Ureter (tissue), 1 donor: ENCODE results near the gene EPM2AIP1. TPM values are rescaled to one million over a fixed set of nuclear protein-coding genes. Genes with fewer than 3 reads are reported as not detected.
"Not testable (repeated sequence)": the region's sequence is repeated elsewhere in the genome, so short reads cannot be mapped to it uniquely, and the experiment has no call there.

Experiments used
- DNase-seq: peaks from one replicate; pipeline ENCODE4 v3.0.0-alpha.2; 2020; ENCODE audit warnings: low spot score
- total RNA-seq: library from RNA; stranded (reverse); gene quantifications from one replicate; pipeline ENCODE4 v1.2.4, GENCODE V29; 2023
- donor health status: DM: yes; HTN: yes; CAD: no.

EPM2AIP1 gene
- total RNA-seq: 35.4 TPM

DNA sequence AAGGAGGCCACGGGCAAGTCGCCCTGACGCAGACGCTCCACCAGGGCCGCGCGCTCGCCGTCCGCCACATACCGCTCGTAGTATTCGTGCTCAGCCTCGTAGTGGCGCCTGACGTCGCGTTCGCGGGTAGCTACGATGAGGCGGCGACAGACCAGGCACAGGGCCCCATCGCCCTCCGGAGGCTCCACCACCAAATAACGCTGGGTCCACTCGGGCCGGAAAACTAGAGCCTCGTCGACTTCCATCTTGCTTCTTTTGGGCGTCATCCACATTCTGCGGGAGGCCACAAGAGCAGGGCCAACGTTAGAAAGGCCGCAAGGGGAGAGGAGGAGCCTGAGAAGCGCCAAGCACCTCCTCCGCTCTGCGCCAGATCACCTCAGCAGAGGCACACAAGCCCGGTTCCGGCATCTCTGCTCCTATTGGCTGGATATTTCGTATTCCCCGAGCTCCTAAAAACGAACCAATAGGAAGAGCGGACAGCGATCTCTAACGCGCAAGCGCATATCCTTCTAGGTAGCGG lies at the start of gene EPM2AIP1:
Gene EPM2AIP1 (minus strand): TSS at position 326 of the 520 bp plus-strand sequence. CDS start 54 bp downstream, at position 272.
- DNase-seq: no peak

DNA sequence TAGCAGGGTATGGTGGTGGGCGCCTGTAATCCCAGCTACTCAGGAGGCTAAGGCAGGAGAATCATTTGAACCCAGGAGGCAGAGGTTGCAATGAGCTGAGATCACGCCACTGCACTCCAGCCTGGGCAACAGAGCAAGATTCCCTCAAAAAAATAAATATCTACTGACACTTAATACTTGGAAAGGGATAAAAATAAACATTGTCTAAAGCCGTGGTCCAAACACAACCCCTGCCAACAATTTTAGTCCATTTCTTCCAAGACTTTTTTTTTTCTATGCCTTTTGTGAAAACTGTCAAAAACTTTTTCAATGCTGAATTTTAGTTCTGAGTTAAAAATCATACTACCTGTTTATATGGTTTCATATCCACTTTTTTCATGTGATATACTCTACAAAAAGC lies 49.8 kb upstream of the EPM2AIP1 start:
- not testable (repeated sequence) for DNase-seq

DNA sequence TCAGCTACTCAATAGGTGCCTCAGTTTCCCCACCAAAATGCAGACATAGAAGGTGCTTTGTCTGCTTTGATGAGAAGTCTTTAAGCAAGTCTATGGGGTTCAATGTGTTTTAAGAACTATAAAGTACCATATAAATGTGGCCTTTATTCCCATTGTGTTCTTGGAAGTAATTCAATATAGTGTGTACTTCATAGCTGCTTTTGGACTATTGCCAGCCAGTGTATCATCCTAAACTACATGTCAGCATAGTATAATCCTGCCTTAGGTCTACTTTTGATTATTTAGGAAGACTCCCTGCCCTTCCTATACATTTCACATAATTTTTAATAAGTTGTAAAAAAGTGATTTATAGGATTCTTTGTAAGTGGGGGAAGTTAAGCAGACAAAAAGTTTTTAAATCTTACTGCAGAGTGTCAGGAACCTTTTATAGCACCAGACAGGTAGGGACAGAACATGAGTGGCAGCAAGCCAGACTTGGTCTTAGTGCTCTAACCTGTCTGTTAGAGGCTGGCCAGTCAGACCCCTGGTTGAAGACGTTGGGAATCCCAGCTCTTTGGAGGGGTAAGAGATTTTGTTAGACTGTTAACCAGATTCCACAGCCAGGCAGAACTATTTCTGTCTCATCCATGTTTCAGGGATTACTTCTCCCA lies 48.7 kb upstream of the EPM2AIP1 start:
- DNase-seq: no peak

DNA sequence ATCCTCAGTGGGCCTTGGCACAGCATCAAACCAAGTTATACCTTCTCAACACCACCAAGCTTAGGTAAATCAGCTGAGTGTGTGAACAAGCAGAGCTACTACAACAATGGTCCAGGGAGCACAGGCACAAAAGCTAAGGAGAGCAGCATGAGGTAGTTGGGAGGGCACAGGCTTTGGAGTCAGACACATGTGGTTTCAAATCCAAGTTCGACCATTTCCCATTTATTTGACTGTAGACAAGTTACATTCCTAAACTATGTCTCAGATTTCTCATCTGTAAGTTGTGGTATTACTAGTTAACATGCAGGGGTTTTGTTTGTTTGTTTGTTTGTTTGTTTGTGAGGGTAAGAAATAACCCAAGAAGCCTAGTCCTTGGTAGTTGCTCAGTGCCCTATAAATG lies 47.3 kb upstream of the EPM2AIP1 start:
- DNase-seq: no peak

DNA sequence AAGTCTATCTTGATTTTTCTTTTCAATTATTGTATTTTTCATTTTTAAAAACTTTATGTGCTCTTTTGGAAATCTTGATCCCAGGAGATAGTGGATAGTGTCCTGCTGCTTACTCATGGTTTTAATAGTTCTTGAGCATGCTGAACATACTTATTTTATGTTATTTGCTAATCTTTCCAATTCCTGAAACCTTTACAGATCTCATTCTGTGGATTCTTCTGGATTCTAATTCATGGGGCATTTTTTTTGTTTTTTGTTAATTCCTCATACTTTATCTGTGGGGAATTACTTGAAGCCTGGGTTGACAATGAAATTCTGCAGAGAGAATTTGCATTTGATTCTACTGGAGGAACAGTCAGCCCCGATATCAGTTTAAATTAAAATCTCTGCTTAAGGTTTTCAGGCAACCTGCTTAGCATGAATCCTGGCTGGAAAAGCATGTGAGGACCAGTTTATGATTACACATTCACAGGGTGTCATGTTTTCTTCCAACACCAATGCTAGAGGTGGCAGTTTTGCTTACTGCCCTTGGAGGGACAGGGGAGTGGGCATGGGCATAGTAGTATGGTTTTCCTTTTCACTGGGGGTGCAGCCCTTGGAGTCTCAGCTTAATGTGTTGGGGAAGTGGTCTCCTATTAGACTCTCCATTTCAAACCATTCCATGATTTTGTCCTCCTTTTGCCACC lies 46.4 kb upstream of the EPM2AIP1 start:
- DNase-seq: no peak

DNA sequence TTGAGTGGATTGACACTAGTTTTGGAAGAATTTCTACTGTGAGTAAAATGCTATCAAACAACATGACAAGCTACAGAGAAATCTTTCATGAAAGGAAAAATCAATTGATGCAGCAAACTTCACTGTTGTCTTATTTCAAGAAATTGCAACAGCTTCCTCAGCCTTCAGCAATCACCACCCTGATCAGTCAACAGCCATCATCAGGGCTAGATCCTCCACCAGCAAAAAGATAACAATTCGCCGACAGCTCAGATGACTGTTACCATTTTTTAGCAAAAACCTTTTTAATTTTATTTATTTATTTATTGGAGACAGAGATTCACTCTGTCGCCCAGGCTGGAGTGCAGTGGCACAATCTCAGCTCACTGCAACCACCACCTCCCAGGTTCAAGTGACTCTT lies 44.4 kb upstream of the EPM2AIP1 start:
- DNase-seq: no peak

DNA sequence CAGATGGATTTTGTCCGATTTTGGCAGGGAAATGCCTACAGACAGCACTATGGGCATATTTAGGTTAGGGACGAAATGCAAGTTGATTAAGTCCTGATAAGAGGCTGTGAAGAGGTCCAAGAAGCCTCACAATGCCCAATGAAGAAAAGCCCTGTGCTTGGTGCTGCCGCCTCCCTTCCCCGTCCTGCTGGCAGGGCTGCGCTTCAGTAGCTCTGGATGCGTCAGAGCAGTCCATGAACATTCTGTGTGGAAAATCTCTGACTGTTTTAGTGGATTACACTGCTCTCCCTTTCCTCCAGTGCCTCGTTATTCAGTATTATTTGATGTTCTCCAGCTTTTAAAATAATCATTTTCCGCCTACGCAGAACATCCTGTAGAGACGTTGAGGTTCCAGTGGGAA lies 40.0 kb upstream of the EPM2AIP1 start:
- no peak for DNase-seq

DNA sequence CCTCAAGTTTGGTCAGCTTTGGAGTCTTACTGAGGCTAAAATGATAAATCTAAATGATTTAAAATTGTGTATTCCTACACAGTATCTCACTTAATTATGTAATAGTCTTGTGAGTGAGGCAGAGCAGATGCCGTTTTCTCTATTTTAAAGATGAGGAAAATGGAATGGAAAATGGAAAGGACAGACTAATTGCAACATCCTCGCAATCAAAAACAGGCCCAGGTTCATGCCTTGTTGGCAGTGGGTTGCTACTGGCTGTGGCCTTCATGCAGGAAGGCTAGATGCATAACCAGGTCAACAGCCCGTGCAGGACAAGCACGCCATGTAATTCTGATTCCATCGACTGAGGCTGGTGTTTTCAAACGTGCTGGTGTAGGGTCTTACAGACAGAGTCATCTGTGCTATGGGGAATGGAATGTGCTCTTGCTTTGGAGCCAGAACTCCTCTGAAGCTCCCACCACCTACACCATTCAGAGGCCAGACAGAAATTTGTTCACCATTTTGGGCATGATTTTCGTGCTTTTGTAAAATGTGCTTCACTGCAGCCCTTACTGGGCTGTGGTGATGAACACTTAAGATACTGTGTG lies 38.3 kb upstream of the EPM2AIP1 start:
- no peak for DNase-seq

DNA sequence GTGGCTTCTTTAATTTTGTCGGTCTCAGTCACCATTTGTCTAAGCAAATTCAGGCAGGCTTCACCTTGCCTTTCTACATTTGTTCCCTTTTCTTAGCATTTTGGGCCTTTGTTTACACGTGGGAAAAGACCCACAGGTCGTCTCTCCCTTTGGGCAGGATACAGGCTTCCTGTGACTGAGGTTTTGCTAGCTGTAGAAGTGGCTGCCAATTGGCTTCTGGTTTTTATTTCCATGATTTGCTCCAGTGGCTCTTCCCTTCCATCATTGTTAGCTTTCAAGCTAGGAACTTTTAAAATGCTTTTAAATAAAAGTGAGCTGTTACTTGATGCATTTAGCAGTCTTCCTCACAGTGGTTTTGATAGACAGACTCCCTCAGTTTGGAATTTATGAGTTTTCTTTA lies 37.7 kb upstream of the EPM2AIP1 start:
- no peak for DNase-seq

DNA sequence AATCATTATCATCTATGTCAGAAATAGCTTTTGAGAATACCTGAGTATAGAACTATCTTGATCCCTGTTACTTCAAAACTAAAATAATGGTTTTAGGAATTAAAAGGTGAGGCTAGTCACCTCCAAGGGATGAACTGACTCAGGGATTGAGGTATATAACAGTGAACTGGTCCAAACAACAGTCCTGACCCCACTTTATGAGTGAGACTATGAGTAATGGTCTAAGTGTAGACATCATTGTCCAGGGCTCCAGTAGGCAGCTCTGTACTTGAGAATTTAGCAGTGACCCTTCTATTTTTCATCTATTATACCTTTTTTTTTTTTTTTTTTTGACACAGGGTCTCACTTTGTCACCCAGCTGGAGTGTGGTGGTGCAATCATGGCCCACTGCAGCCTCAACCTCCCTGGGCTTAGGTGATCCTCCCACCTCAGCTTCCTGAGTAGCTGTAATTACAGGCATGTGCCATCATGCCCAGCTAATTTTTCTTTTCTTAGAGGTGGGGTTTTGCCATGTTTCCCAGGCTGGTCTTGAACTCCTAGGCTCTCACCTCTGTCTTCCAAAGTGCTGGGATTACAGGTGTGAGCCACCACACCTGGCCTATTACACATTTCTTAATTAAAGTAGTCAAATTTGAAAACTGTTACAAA lies 36.7 kb upstream of the EPM2AIP1 start:
- DNase-seq: no peak

DNA sequence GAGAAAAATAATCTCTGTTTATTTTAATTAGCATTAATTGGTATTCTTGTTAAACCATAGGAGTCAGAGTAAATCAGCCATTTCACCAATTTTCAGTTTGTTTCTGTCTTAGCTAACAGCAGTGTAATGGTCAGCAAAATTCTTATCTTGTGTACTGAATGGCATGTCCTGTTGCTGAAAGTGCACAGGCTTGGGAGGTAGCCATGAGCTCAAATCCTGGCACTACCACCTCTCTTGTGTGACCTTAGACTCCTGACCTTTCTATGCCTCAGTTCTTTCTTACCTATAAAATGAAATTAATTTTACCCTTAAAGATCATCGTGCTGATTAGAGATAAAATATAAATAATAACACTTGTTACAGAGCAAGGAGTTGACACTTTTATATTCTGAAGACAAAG lies 36.2 kb upstream of the EPM2AIP1 start:
- DNase-seq: no peak

DNA sequence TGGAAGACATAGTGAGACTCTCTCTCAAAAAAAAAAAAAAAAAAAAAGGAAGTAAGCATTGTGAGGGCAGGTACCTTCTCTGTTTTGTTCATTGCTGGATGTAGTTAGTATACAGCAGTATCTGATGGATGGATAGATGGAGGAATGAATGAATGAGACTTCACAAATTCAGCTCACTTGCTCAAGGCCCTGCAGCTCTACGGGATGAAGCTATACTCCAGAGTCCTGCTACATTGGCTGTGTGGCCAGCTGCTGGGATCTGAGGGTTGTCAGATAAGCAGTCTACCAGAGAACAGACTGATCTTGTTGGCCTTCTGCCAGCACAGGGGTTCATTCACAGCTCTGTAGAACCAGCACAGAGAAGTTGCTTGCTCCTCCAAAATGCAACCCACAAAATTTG lies 35.4 kb upstream of the EPM2AIP1 start:
- no peak for DNase-seq

DNA sequence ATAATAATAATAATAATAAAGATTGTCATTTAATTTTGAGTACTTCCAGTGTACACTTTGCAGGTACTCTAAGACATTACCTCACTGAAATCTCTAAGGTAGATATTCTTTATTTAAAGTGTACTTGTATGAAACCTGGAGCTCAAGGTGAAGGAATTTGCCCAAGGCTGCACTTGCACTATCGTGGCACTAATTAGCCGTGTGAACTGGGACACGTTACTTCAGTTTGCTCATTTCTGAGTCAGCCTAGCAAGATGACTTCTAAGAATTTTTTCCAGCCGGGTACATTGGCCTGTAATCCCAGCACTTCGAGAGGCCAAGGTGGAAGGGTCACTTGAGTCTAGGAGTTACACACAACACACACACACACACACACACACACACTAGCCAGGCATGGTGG lies 33.9 kb upstream of the EPM2AIP1 start:
- DNase-seq: no peak

DNA sequence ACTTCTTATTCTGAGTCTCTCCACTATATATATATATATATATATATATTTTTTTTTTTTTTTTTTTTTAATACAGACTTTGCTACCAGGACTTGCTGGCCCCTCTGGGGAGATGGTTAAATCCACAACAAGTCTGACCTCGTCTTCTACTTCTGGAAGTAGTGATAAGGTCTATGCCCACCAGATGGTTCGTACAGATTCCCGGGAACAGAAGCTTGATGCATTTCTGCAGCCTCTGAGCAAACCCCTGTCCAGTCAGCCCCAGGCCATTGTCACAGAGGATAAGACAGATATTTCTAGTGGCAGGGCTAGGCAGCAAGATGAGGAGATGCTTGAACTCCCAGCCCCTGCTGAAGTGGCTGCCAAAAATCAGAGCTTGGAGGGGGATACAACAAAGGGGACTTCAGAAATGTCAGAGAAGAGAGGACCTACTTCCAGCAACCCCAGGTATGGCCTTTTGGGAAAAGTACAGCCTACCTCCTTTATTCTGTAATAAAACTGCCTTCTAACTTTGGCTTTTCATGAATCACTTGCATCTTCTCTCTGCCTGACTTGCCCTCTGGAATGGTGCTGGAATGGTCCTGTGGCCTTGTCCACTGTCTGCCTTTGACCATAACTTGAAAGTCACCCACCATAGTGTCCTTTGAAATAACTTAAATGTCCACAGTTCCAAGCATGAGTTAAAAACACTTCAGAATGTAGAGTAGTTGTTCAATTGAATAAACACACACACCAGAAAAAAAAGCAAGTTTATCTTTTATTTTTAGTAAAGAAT lies 32.8 kb upstream of the EPM2AIP1 start:
- no peak for DNase-seq

DNA sequence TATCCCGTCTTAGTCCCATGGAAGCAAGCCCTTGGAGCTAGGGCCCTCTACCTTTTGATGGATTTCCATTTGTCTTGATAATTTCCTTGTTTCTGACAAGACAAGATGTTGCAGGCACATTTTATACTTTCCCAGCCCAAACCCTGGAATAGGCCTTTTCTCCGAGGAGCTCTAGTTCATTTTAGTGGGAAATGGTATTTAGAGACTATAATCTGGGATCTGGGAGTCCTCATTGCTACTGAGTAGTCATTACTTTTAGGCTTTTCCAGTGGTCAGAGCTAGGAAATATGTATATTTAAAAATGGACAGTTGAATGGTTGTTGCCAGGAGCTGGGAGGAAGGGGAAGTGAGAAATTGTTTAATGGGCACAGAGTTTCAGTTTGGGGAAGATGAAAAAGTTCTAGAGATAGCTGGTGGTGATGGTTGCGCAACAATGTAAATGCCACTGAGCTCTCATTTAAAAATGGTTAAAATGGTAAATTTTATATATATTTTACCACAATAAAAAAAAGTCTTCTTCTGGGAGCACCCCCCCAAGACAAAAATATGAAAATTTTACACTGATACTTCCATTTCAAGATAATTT lies 32.0 kb upstream of the EPM2AIP1 start:
- DNase-seq: no peak

DNA sequence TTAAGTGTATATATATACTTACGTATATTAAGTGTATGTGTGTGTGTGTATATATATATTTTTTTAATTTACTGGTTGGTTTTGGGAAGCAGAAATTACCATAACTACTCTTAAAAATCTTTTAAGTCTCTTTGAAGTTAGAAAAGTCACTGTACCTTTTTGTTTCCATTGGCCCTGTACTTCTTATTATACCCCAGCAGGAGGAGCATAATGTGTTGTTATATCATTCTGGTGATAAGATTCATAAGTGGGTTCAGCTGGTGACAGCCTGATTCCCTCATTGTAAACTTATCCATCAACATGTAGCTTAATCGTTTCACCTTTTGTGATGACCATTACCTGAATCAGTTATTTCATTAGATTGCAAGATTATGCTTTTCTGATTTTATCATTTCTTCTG lies 31.2 kb upstream of the EPM2AIP1 start:
- no peak for DNase-seq

DNA sequence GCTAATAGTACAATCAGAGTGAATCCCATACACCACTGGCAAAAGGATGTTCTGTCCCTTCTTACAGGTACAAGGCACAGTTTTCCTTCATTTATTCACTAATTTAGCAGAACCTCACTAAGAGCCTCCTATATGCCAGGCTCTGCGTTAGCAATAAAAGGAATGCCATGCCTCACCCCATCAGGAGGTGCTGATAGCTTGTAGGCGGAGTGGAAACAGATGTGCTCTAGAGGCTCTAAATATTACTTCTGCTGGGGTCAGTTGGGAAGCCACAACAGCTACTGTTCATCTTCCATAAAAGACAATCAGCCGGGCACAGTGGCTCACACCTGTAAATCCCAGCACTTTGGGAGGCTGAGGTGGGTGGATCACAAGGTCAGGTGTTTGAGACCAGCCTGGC lies 24.8 kb upstream of the EPM2AIP1 start:
- no peak for DNase-seq

DNA sequence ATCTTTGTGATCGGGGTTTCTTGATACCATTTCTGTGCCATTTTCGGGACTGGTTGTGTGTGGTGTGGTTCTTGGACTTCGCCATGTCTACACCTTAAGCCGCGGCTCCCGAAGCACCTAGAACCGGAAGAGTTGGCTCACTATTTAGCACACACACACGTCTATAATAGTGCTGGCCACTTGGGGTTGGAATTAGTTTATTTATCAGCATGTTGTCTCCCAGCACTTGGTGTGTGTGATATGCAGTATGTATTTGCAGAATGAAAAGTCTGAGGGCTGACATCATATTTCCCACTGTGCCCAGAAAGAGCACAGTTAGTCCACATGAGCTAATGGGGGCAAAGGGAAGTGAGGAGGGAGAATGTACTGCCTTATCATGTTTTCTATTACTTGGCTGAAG lies 24.0 kb upstream of the EPM2AIP1 start:
- DNase-seq: no peak

DNA sequence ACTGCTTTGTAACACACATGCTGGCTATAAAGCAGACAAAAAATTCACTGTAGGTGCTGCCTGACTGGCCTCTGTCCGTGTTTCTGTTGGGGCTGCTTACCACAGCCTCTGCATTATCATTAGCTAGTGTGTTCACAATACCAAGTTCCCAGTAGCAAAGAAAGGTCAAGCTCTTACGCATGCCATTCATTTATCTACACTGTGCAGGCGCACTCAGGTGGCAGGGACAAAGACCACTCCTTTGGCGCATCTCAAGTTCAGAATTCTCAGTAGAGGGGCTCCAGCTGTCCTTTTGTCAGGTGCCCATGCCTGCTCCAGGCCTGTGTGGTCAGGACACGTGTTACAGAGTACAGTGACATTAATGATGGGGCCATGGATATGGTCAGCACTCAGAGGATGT lies 22.7 kb upstream of the EPM2AIP1 start:
- DNase-seq: no peak

DNA sequence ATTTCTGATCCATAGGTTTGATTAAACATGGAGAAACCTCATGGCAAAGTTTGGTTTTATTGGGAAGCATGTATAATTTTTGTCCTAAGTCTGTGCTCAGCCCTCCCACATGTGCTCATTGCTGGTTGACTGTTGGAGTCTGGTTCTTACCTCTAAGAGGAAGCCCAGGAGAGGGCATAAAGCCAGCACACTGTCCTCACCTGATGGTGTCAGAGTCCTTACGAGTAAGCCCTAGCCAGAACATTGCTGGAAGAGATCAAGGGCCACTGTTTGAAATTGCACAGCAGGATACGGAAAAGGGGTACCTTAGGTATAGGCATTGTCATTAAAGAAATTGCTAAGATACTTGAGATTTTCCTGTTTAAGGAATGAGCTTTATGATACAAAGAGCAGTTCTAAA lies 21.7 kb upstream of the EPM2AIP1 start:
- no peak for DNase-seq
